Measurements from ENCODE around the gene MCRS1.
"Not testable (repeated sequence)": the region's sequence is repeated elsewhere in the genome, so short reads cannot be mapped to it uniquely, and the experiment has no call there.

The MCRS1 gene

DNA sequence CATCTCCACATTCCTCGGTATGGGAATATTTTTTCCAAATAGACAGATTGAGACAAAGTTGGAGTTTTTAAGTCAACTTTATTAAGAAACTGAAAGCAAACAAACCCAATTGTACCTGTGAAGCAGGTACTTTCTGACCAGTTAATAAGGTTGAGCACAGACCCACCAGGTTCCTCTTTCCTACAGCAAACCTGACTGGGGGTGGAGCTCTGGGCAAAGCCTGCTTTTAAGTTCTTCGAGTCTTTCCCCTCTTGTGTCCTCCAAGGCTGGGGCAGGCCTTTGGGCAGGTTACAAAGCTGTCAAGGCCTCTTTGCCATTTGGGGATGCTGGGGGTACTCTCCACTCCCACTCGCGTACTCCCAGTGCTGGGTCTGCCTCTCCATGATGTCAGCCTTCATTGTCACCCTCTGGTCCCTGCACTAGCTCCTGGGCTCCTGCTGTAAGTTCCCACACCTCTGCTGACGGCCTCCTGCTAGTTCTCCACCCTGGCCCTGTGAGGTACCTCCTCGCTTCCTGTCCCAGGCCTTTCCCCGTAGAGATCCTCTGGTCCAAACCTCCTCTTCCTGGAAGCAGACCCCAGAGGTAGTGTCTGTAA is 25.9 kb downstream of the MCRS1 start:
- in situ Hi-C loops (cut with MboI; ENCODE audit: low sequenced_read_pairs): no loop called here

GRCh38 chr12:49541140-49541861 is 26.6 kb downstream of the MCRS1 start:
- in situ Hi-C loops (cut with MboI; ENCODE audit: low sequenced_read_pairs): no loop called here

DNA sequence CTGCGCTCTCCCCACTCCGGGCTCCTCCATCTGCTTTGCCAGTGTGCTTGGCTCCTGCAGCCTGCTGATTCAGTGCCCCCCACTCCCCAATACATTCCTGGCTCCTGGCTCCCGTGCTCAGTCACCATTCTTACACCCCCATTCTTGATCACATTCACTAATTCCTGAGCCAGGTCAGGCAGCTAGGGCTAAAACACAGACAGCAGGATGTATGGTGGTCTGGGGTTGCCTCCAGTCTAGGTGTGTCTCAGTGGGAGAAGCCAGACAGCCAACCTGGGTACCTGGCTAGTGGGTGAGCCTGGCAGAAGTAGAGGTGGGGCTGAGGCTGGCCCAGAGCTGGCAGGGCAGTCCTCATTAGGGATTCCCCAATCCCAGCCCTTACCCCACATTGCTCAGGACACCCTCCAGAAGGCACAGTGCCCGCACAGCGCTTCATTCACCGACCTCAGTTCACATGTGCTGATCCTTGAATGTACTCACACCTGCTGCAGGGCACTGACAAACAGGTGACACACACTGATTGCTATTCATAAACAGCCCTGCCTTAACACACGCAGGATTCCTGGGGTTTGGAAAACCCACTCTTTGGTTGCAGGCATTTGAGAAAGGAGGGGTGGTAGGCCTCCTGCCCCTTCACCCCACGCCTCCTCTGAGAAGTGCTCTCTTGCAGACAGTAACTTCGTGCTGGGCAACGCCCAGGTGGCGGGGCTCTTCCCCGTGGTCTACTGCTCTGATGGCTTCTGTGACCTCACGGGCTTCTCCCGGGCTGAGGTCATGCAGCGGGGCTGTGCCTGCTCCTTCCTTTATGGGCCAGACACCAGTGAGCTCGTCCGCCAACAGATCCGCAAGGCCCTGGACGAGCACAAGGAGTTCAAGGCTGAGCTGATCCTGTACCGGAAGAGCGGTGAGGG is 27.5 kb downstream of the MCRS1 start:
- in situ Hi-C loops (cut with MboI; ENCODE audit: low sequenced_read_pairs): no loop called here

GRCh38 chr12:49539406-49540228 is 28.3 kb downstream of the MCRS1 start:
- in situ Hi-C loops (cut with MboI; ENCODE audit: low sequenced_read_pairs): no loop called here

DNA sequence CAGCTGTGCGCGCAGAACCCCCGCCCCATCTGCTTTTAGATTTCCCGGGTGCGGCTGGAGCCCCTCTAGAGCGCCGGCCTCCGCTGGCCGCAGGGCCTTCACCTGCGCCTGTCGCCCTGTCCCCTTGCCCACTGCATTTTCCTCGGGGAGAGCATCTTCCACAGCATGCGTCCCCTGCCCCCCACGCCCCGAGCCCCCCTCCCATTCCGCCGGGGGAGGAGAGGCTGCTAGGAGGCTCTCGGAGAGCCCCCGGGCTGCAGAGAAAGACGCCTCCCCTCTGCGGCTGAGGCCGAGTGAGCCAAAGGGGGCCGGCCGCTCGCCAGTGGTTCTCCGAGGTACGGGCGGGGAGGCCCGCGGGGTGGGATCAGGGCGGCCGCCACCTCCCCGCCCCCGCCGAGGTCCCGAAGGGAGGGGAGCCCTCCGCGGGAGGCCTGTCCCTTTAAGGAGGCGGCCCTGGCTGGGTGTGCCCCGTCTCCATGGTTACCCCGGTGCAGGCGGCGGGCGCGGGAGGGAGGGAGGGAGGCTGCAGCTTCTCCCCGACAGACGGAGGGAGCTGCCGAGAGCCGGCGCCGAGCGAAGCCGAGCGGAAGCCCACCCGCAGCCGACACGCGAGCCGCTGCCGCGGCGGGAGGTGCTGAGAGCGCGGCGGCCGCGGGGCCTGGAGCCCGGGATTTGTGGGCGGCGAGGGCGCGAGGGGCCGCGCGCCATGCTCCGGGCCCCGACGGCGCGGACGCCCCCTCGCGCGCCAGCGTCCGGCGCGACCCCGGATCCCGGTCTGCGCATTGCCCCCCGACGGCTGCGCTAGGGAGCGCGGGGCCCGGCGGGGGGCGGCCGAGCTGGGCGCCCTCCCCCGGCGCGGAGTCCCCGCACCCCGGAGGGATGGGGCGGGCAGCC is 29.2 kb downstream of the MCRS1 start, which contains the start of gene KCNH3:
Gene KCNH3 (plus strand): TSS at position 521 of the 894 bp plus-strand sequence. CDS start 387 bp downstream, outside the sequence.
- in situ Hi-C loops (cut with MboI; ENCODE audit: low sequenced_read_pairs): no loop called here

DNA sequence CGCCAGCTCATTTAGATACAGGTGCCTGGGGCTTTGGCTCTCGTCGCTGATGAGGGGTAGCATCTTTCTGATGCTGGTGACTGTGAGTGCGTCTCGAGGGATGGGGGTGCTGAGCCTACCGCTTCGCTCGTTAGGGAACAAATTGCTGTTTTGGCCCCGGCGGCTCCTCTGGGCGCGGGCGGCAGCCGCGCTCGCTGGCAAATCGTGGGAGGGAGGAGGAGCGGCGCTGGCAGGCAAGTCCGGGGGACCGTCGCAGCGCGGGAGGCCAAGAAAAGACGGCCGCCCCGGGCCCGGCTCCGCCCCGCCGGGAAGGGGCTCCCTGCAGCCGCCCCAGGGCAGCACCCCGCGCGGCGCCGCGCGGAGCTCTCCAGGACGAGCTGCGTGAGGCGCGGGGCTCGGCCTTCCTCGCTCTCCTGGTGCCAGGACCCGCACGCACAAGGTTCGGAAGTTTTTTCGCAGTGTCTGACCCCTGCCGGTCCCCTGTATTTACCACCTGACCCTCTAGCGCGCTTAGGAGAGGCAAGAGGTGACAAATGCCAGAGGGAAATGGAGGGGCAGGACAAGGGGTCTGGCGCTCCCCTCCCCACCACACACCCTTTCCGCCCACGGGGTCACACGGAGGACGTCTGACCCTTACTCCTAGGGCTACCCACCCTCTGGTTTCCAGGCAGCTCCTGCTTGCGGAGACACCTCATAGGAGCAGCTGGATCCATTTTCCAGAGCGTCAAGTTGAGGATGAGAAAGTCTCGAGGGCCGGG is 30.0 kb downstream of the MCRS1 start:
- in situ Hi-C loops (cut with MboI; ENCODE audit: low sequenced_read_pairs): no loop called here

DNA sequence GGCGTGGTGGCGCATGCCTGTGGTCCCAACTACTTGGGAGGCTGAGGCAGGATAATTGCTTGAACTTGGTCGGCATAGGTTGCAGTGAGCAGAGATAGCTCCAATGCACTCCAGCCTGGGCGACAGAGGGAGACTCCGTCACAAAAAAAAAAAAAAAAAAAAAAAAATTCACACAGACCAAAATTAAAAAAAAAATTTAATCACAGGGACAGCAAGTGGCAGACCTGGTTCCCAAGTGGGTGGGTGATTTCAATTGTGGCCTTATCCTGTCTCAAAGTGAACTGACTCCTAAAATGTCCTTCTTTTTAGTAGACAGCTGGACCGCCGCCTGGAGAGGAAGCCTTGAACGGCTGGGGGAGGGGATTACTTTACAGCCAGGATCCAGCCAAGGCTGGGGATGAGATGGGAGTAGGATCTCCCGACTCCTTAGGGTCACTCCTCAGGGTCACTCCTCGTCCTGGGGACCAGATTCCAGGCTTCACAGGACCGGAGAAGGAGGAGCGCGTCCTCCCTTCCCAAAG is 30.7 kb downstream of the MCRS1 start:
- in situ Hi-C loops (cut with MboI; ENCODE audit: low sequenced_read_pairs): no loop called here

DNA sequence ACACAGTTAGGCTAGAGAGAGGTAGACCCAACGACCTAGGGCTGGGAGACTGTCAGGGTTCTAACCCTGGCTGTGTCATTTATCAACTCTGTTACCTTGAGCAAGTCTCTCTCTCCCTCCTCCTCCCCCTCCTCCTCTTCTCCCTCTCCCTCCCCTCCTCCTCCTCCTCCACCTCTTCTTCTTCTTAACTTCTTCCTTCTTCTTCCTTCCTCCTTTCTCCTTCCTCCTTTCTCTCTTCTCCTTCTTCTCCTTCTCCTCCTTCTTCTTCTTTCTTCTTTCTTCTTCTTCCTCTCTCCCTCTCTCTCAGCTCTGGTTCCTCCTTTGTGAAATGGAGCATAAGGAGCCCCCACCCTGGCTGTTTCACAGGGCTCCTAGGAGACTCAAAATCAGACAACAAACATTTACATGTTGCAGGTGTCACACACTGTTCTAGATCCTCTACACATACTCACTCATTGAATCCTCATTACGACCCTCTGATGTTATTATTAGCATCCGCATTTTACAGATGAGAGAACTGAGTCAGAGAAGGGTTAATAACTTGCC is 31.3 kb downstream of the MCRS1 start:
- in situ Hi-C loops (cut with MboI; ENCODE audit: low sequenced_read_pairs): no loop called here

DNA sequence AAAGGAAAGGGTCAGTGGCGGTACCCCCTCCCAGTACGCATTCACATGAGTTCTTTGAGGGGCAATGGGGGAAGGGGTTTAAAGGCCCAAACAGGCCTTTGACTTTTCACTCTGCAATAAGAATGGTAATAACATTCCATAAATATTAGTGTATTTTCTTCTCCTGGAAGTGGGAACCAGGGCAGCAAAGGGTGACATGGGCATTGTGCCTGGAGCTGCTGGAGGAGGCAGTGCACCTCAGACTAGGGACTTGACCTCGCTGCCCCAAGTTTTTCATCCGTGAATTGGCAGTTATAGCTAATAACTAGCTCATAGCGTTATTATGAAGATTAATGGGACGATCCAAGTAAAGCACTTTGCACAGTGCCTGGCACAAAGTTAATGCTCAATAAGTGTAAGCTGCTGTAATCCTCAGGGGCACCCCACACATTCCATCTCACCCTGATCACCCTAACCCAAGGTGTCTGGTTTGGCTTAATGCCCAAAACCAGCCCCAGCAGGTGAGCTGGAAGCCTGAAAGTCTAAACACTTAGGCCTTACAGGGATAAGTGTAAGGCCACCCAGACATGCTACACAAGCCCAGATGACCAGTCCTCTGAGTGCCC is 31.9 kb downstream of the MCRS1 start:
- in situ Hi-C loops (cut with MboI; ENCODE audit: low sequenced_read_pairs): no loop called here

DNA sequence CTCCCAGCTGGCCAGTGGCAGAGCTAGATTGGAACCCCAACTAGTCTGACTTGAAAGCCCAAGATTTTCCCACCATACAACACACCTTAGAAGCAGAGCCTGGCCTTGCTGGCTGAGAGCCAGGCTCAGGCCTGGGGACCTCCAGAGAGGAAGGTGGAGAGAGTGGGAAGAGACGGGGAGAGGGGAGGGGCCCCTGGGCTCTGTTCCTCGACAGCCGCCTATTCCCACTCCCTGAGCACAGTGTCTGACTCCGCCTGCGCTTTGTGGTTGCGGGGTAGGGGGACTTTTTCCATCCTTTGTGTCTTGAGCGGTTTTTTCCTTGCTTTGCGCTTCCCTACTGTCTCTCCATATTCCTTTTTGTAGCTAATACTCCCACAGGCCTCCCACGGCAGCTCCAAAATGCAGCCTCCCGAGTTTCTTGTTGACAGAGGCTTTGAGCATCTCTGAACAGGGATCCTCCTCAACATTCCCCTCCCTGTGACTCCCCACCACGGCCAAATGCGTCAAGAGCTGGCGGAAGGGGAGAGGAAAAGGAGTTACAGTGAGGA is 33.1 kb downstream of the MCRS1 start:
- in situ Hi-C loops (cut with MboI; ENCODE audit: low sequenced_read_pairs): no loop called here

DNA sequence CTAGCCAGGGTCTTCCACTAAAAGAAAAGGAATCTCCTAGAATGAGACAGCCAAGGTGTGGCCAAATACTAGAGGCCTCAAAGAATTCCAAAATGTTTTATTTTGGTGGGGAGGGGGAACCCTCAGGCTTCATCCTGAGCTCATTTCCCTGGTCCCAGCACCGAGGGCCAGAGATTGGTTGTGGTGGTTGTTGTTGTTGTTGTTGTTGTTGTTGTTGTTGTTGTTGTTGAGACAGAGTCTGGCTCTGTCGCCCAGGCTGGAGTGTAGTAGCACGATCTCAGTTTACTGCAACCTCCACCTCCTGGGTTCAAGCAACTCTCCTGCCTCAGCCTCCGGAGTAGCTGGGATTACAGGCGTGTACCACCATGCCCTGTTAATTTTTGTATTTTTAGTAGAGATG is 33.8 kb downstream of the MCRS1 start:
- in situ Hi-C loops (cut with MboI; ENCODE audit: low sequenced_read_pairs): not testable (repeated sequence)

DNA sequence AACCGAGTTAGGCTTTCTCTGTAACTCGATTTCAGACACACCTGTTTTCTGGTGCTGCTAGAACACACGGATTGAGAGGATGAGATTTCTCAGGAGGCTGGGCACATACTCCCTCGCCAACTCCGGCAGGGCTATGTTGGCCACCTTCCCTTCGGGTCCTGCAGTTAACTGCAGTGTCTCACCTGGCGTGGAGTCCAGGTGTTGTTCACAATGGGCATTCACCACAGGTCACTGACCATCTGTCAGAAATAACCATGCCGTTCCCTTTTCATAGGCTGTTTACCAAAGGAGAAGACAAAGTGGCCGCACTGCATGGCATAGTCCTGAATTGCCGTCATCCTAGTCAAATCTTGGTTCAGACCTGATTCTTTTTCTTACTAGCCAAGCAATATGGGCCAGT is 34.6 kb downstream of the MCRS1 start:
- in situ Hi-C loops (cut with MboI; ENCODE audit: low sequenced_read_pairs): no loop called here

DNA sequence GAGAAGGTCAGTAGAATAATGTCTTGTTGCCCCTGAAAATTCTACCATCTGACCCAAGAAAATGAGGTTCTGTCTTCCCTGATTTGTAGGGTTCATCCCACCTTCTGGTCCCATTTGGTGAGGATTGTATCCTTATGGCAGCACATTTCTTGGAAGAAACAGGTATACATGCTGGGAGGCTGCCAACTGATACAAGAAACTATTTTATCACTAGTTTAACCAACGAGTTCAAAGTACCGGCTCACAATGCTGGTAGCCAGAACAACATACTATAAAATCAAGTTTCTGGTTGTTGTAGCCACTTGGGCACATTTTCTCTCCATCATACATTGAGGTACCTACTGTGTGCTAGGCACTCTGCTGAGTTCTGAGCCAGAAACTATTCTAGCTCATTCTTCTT is 36.2 kb downstream of the MCRS1 start:
- in situ Hi-C loops (cut with MboI; ENCODE audit: low sequenced_read_pairs): no loop called here

DNA sequence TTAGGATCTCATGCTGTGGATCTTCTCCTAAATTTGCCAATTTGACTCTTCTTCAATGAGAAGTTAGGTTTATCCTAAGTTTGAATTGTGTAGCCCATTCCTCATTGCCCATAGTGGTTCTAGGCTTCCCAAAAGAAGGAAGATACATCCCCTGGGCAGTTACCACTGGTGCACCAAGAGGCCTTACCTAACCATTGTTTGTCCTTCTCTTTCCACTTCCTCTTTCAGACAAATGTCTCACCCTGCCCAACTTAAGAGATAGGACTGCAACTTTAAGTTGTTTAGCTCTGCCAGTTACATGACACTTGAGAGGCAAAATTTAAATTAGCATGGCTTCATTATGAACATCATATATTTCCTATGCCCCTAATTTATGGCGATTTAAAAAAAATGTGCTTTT is 38.5 kb downstream of the MCRS1 start:
- in situ Hi-C loops (cut with MboI; ENCODE audit: low sequenced_read_pairs): no loop called here

GRCh38 chr12:49527361-49528130 is 40.4 kb downstream of the MCRS1 start:
- in situ Hi-C loops (cut with MboI; ENCODE audit: low sequenced_read_pairs): no loop called here

- in situ Hi-C loops (cut with MboI; ENCODE audit: low sequenced_read_pairs): no loop called here
These were observed 42.0 kb downstream of the MCRS1 start for GRCh38 chr12:49525942-49526341.
